NCI-H748 (cell line): ENCODE data around the gene PAX6.

ENCODE experiments used
- DNase-seq: peaks from one replicate; lab custom pipeline; 2025; ENCODE audit not compliant: unreplicated experiment; lab: John Stamatoyannopoulos, UW

Gene PAX6

GRCh38 chr11:31799435-31800397 lies 11.4 kb downstream of the PAX6 start:
- no peak for DNase-seq

- DNase-seq: no peak
Measured at GRCh38 chr11:31798554-31799434, 12.3 kb downstream of the PAX6 start.

GRCh38 chr11:31798057-31798553 lies 13.0 kb downstream of the PAX6 start:
- DNase-seq: no peak

- no peak for DNase-seq
Measured at GRCh38 chr11:31797190-31798056, 13.7 kb downstream of the PAX6 start.

GRCh38 chr11:31796499-31797189 lies 14.5 kb downstream of the PAX6 start:
- DNase-seq: no peak

GRCh38 chr11:31795706-31796498 lies 15.2 kb downstream of the PAX6 start:
- no peak for DNase-seq

- no peak for DNase-seq
Measured at GRCh38 chr11:31794548-31794947, 16.6 kb downstream of the PAX6 start.

GRCh38 chr11:31793264-31793663 lies 17.9 kb downstream of the PAX6 start:
- DNase-seq: no peak

- DNase-seq: no peak
Measured at GRCh38 chr11:31792456-31792855, 18.7 kb downstream of the PAX6 start.

- DNase-seq: no peak
Measured at GRCh38 chr11:31792036-31792435, 19.1 kb downstream of the PAX6 start.

GRCh38 chr11:31790649-31791048 lies 20.5 kb downstream of the PAX6 start:
- no peak for DNase-seq

GRCh38 chr11:31788085-31788484 lies 23.0 kb downstream of the PAX6 start:
- DNase-seq: no peak

- no peak for DNase-seq
Measured at GRCh38 chr11:31786996-31787685, 24.0 kb downstream of the PAX6 start.

- DNase-seq: no peak
Measured at GRCh38 chr11:31784611-31785010, 26.5 kb downstream of the PAX6 start.

- peak; percentile 33 for DNase-seq
Measured at GRCh38 chr11:31783252-31783651, 27.9 kb downstream of the PAX6 start.

GRCh38 chr11:31782257-31782656 lies 28.9 kb downstream of the PAX6 start:
- DNase-seq: no peak

- no peak for DNase-seq
Measured at GRCh38 chr11:31780480-31780971, 30.6 kb downstream of the PAX6 start.

- no peak for DNase-seq
Measured at GRCh38 chr11:31780078-31780477, 31.0 kb downstream of the PAX6 start.
